K562 (cell line): ENCODE measurements around the gene CIP2A. TPM values are rescaled to one million over a fixed set of nuclear protein-coding genes. Genes with fewer than 3 reads are reported as not detected.

Source experiments
- ATAC-seq: fragments of 200-7000 bp; cut with Tn5 transposase; 3 replicates; pipeline ENCODE4 v1.9.1; 2020; ENCODE audit warnings: moderate library complexity
- BruUV-seq: library from RNA; stranded (reverse); fragments of 400-500 nt; replicated peaks from 2 replicates; lab custom pipeline; 2021; lab: Mats Ljungman, UMichigan
- CTCF ChIA-PET: fragments of 300-600 bp; formaldehyde crosslinking; extraction: SDS; loops from one replicate; lab custom pipeline; 2021; ENCODE audit warnings: low intra/inter-chr PET ratio; lab: Yijun Ruan, JAX
- POLR2A ChIA-PET: fragments of 300-600, 350-650 bp; sonication (Branson Sonifier 250); formaldehyde crosslinking; extraction: SDS; loops from one replicate; lab custom pipeline; 2021; ENCODE audit warnings: antibody characterized with exemption, inconsistent platforms; lab: Yijun Ruan, JAX
- DNase-seq, 4 experiments: peaks; one replicate each; pipeline versions ENCODE4 v3.0.0 to v3.0.0-alpha.2; 2011 to 2018; ENCODE audit warnings: low spot score in 3 of 4, mixed read lengths in 3 of 4; ENCODE audit errors: extremely low read depth in 1 of 4
- FAIRE-seq: peaks from 2 replicates; lab custom pipeline; 2011; peaks lifted over from hg19 to GRCh38; lab: Jason Lieb, UNC
- H2AFZ ChIP-seq: 2 replicates; pipeline ENCODE4 v1.6.0; 2011; ENCODE audit warnings: low read depth, low read length, control low read depth, inconsistent platforms
- H3K27ac ChIP-seq: fragments of 200-600 bp; 3 replicates; pipeline ENCODE4 v1.8.0; 2011; ENCODE audit warnings: low read depth, mild to moderate bottlenecking, control low read depth, inconsistent platforms, low read length, moderate library complexity, mixed read lengths; ENCODE audit errors: extremely low read depth
- H3K27me3 ChIP-seq, 2 experiments: fragments of 300-600 bp in 1 of 2; 2 replicates in 1 of 2; 3 replicates in 1 of 2; pipeline versions ENCODE4 v1.6.0 to v1.8.0; 2011; ENCODE audit warnings: inconsistent platforms in 2 of 2, low read length in 2 of 2, mild to moderate bottlenecking in 1 of 2, mixed read lengths in 1 of 2, moderate library complexity in 1 of 2; ENCODE audit not compliant: control insufficient read depth in 2 of 2, insufficient read depth in 2 of 2
- H3K36me3 ChIP-seq: fragments of 300-600 bp; 3 replicates; pipeline ENCODE4 v1.8.0; 2011; ENCODE audit warnings: mild to moderate bottlenecking, low read length, inconsistent platforms; ENCODE audit not compliant: control insufficient read depth, insufficient read depth
- H3K4me1 ChIP-seq, 2 experiments: fragments of 200-600 bp in 1 of 2; replicated peaks in 1 of 2; 2 replicates in 1 of 2; 3 replicates in 1 of 2; pipeline versions ENCODE4 v1.5.1 to v1.8.0; 2011; ENCODE audit warnings: inconsistent platforms in 2 of 2, low read length in 2 of 2, mild to moderate bottlenecking in 1 of 2, mixed read lengths in 1 of 2, moderate library complexity in 1 of 2; ENCODE audit not compliant: control insufficient read depth in 2 of 2, insufficient read depth in 2 of 2
- H3K4me2 ChIP-seq: 2 replicates; pipeline ENCODE4 v1.6.1; 2011; ENCODE audit warnings: low read length, control low read depth, inconsistent platforms, mixed read lengths; ENCODE audit not compliant: insufficient read depth
- H3K4me3 ChIP-seq: fragments of 200-600 bp; sonication (generic), shearing (Covaris generic); 2 replicates; pipeline ENCODE4 v1.5.1; 2016; ENCODE audit warnings: control low read depth, inconsistent platforms
- H3K79me2 ChIP-seq: fragments of 200-600 bp; 3 replicates; pipeline ENCODE4 v1.8.0; 2011; ENCODE audit warnings: low read length, inconsistent platforms; ENCODE audit not compliant: control insufficient read depth, insufficient read depth
- H3K9ac ChIP-seq, 2 experiments: 2 replicates each; pipeline versions ENCODE4 v1.6.0 to v1.6.1; 2011; ENCODE audit warnings: low read depth in 2 of 2, low read length in 2 of 2, control low read depth in 1 of 2, inconsistent platforms in 1 of 2, mild to moderate bottlenecking in 1 of 2, mixed read lengths in 1 of 2; ENCODE audit not compliant: insufficient read depth in 1 of 2
- H3K9me1 ChIP-seq: one replicate; pipeline ENCODE4 v1.6.0; 2011; ENCODE audit warnings: inconsistent platforms, mild to moderate bottlenecking, low read length, moderate library complexity; ENCODE audit not compliant: control insufficient read depth, insufficient read depth
- H3K9me3 ChIP-seq: replicated peaks from 2 replicates; pipeline ENCODE4 v1.5.1; 2011; ENCODE audit warnings: low read depth, low read length, inconsistent platforms; ENCODE audit not compliant: control insufficient read depth, insufficient read depth
- H4K20me1 ChIP-seq: replicated peaks from 2 replicates; pipeline ENCODE4 v1.6.1; 2011; ENCODE audit warnings: low read length, inconsistent platforms, mixed read lengths; ENCODE audit not compliant: control insufficient read depth, insufficient read depth
- ADNP ChIP-seq: fragments of 200-800 bp; sonication (Bioruptor generic); IDR thresholded peaks from 2 replicates; pipeline ENCODE4 v1.6.1; 2016; ENCODE audit warnings: missing genetic modification characterization, missing compliant biosample characterization
- CBX1 ChIP-seq: sonication (generic); IDR thresholded peaks from 2 replicates; pipeline ENCODE4 v1.6.1; 2016; ENCODE audit warnings: antibody characterized with exemption, low read depth, mild to moderate bottlenecking
- CBX3 ChIP-seq, 2 experiments: IDR thresholded peaks; 1 replicate in 1 of 2; 2 replicates in 1 of 2; pipeline ENCODE4 v1.6.1; 2012; ENCODE audit warnings: inconsistent platforms in 2 of 2, low read length in 2 of 2, borderline replicate concordance in 1 of 2, control low read depth in 1 of 2
- CREB3 ChIP-seq: fragments of 450-650 bp; conservative IDR thresholded peaks from 2 replicates; pipeline ENCODE4 v1.6.1; 2016; ENCODE audit warnings: missing genetic modification characterization, low read depth, mild to moderate bottlenecking, missing compliant biosample characterization, moderate library complexity
- IFI16 ChIP-seq: fragments of 250-450 bp; sonication (Bioruptor Pico); IDR thresholded peaks from 2 replicates; pipeline ENCODE4 v2.1.2; 2022; ENCODE audit warnings: mild to moderate bottlenecking, inconsistent platforms
- KLF16 ChIP-seq: IDR thresholded peaks from 2 replicates; pipeline ENCODE4 v1.6.1; 2016; ENCODE audit warnings: antibody characterized with exemption
- ZC3H4 ChIP-seq: sonication (generic); formaldehyde crosslinking; IDR thresholded peaks from 2 replicates; pipeline ENCODE4 v1.9.0; 2021; ENCODE audit warnings: missing genetic modification reagents, borderline replicate concordance
- ZNF212 ChIP-seq: fragments of 450-650 bp; formaldehyde crosslinking; IDR thresholded peaks from 2 replicates; pipeline ENCODE4 v1.4.0; 2020; ENCODE audit warnings: mild to moderate bottlenecking
- ZNF232 ChIP-seq: sonication (generic); formaldehyde crosslinking; IDR thresholded peaks from 2 replicates; pipeline ENCODE4 v1.8.0; 2022; ENCODE audit warnings: mild to moderate bottlenecking, missing genetic modification reagents
- ZNF431 ChIP-seq: sonication (generic); formaldehyde crosslinking; IDR thresholded peaks from 2 replicates; pipeline ENCODE4 v1.8.0; 2022; ENCODE audit warnings: mild to moderate bottlenecking, missing genetic modification reagents
- ZZZ3 ChIP-seq: fragments of 450-650 bp; IDR thresholded peaks from 2 replicates; pipeline ENCODE4 v1.6.1; 2016; ENCODE audit warnings: antibody characterized with exemption, mild to moderate bottlenecking, moderate library complexity
- WGBS: fragments of 100-300 bp; shearing (Covaris generic); methylation state at CpG from one replicate; pipeline ENCODE4 v1.1.6; 2016; ENCODE audit warnings: low coverage, mixed read lengths; ENCODE audit not compliant: insufficient coverage; ENCODE audit errors: missing lambda C conversion rate; 5-methylcytosine and 5-hydroxymethylcytosine counted together
- in situ Hi-C: fragments of 300-500 bp; cut with MboI; formaldehyde crosslinking; loops from 4 replicates; pipeline ENCODE4 v1.15.0; 2018; ENCODE audit warnings: inconsistent platforms, mixed read lengths
- intact Hi-C: fragments of 100-400 bp; cut with micrococcal nuclease; formaldehyde crosslinking; loops from 2 replicates; pipeline ENCODE4 v1.14.2; 2022
- polyA plus RNA-seq, 8 experiments: library from polyadenylated mRNA; depleted of rRNA in 4 of 8; stranded (reverse) in 5 of 8; unstranded in 3 of 8; fragments of >200 nt; fragmentation: Nextera tagmentation in 2 of 8; fragmentation: Illumina TruSeq in 1 of 8; extraction: Ambion mirVana in 2 of 8; extraction: Trizol in 1 of 8; gene quantifications; 2 replicates each; pipeline versions ENCODE4 v1.2.1 to v1.2.3, GENCODE V29; 2011 to 2014; ENCODE audit warnings: inconsistent platforms in 1 of 8, missing spikeins in 1 of 8
- total RNA-seq, 7 experiments: library from RNA; depleted of rRNA in 6 of 7; stranded (reverse); fragments of >200 nt in 6 of 7; fragmentation: Illumina TruSeq in 2 of 7; extraction: Trizol in 2 of 7; gene quantifications; 2 replicates each; pipeline versions ENCODE4 v1.2.1 to v1.2.3, GENCODE V29; 2011 to 2021; ENCODE audit warnings: low replicate concordance in 1 of 7
- TF ChIP-seq, protein P1 (sequence below): IDR thresholded peaks from 2 replicates; pipeline ENCODE4 v1.6.1; 2012; ENCODE audit warnings: low read depth, low read length, improper control_type of control experiment, borderline replicate concordance
- TF ChIP-seq, protein P2 (sequence below): sonication (generic); IDR thresholded peaks from 2 replicates; pipeline ENCODE4 v1.6.1; 2016
- TF ChIP-seq, protein P3 (sequence below): conservative IDR thresholded peaks from 2 replicates; pipeline ENCODE4 v1.6.1; 2011; ENCODE audit warnings: low read depth, mild to moderate bottlenecking, low read length; ENCODE audit not compliant: control insufficient read depth

The CIP2A gene
- total and polyA plus RNA-seq, 9 of the 15 experiments (the other 6 are each of a cell fraction or from before 2014, with no cell fraction given) = 10.5 to 41.7 (median 31.5) TPM

GRCh38 chr3:108525256-108525655 lies 64.0 kb downstream of the CIP2A start:
- H2AFZ ChIP-seq = no peak overlapping the region
- no peaks in the 10 kb centered on the region for H3K9me3 ChIP-seq
- H3K9ac ChIP-seq = no peak overlapping the region
- no peaks in the 10 kb centered on the region for H3K27me3 ChIP-seq
- no peaks in the 10 kb centered on the region for H3K36me3 ChIP-seq
- DNase-seq (no peak), ATAC-seq (no peak), FAIRE-seq (no peak)
- no peaks in the 10 kb centered on the region for H3K9me1 ChIP-seq
- 0% methylated on average over 2 of the region's 2 CpGs for WGBS
- H3K79me2 ChIP-seq = no peaks in the 10 kb centered on the region
- no peak overlapping the region for H3K4me2 ChIP-seq
- in situ Hi-C loops (no loop called here), intact Hi-C loops (no loop called here)
- no peaks in the 10 kb centered on the region for H4K20me1 ChIP-seq
- H3K4me3 ChIP-seq = no peak overlapping the region
- POLR2A ChIA-PET = interaction anchor here (1.5 kb wide), 1 partner anchor 12 kb away, joined by 4 read pairs; no protein-coding TSS in a partner anchor
- CTCF ChIA-PET = no interaction called here
- no TSS peak for BruUV-seq
- no peaks in the 10 kb centered on the region for H3K4me1 ChIP-seq
- no peak overlapping the region for H3K27ac ChIP-seq
- no peak for TF ChIP-seq ZC3H4 (CRISPR knock-in tag)
- no peak for TF ChIP-seq ZNF431
- no peak for TF ChIP-seq CREB3 (tag)
- no peak for TF ChIP-seq ADNP (tag)
- TF ChIP-seq CBX1 = no peak
- TF ChIP-seq ZZZ3 = no peak
- TF ChIP-seq ZNF212 (CRISPR knock-in tag) = no peak
- TF ChIP-seq, protein P1, sequence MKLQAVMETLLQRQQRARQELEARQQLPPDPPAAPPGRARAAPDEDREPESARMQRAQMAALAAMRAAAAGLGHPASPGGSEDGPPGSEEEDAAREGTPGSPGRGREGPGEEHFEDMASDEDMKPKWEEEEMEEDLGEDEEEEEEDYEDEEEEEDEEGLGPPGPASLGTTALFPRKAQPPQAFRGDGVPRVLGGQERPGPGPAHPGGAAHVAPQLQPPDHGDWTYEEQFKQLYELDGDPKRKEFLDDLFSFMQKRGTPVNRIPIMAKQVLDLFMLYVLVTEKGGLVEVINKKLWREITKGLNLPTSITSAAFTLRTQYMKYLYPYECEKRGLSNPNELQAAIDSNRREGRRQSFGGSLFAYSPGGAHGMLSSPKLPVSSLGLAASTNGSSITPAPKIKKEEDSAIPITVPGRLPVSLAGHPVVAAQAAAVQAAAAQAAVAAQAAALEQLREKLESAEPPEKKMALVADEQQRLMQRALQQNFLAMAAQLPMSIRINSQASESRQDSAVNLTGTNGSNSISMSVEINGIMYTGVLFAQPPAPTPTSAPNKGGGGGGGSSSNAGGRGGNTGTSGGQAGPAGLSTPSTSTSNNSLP = no peak
- TF ChIP-seq KLF16 = no peak
- TF ChIP-seq, protein P2, sequence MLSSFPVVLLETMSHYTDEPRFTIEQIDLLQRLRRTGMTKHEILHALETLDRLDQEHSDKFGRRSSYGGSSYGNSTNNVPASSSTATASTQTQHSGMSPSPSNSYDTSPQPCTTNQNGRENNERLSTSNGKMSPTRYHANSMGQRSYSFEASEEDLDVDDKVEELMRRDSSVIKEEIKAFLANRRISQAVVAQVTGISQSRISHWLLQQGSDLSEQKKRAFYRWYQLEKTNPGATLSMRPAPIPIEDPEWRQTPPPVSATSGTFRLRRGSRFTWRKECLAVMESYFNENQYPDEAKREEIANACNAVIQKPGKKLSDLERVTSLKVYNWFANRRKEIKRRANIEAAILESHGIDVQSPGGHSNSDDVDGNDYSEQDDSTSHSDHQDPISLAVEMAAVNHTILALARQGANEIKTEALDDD = no peak
- no peak for TF ChIP-seq IFI16 (CRISPR knock-in tag)
- TF ChIP-seq CBX3 (IDR thresholded peaks at IDR 0.05; ENCODE audit: borderline replicate concordance in 1 of 2, low read length in 2 of 2) = no peak
- TF ChIP-seq ZNF232 (CRISPR knock-in tag) = no peak
- TF ChIP-seq, protein P3, sequence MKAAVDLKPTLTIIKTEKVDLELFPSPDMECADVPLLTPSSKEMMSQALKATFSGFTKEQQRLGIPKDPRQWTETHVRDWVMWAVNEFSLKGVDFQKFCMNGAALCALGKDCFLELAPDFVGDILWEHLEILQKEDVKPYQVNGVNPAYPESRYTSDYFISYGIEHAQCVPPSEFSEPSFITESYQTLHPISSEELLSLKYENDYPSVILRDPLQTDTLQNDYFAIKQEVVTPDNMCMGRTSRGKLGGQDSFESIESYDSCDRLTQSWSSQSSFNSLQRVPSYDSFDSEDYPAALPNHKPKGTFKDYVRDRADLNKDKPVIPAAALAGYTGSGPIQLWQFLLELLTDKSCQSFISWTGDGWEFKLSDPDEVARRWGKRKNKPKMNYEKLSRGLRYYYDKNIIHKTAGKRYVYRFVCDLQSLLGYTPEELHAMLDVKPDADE = no peak
